Measurements from ENCODE around the gene SYNPR. TPM values are rescaled to one million over a fixed set of nuclear protein-coding genes. Genes with fewer than 3 reads are reported as not detected.

The SYNPR gene
- polyA plus RNA-seq, 3 donors: not detected

GRCh38 chr3:63430875-63431274 lies 152.8 kb downstream of the SYNPR start:
- Mint-ChIP-seq H3K4me1 (no peaks in the 10 kb centered on the region), H3K4me3 (no peak overlapping the region), H3K27ac (no peak overlapping the region), H3K36me3 (no peaks in the 10 kb centered on the region), H3K9me3 (no peaks in the 10 kb centered on the region), H3K27me3 (ENCODE audit: low read depth in 3 of 3) (peaks cover 1 to 2% (median 1%) of the 10 kb centered on the region in 3 donors)
- no peak overlapping the region for H3K27ac ChIP-seq (ENCODE audit: low read depth in 1 of 2, low read length in 2 of 2)
- intact Hi-C loops (cut with micrococcal nuclease): no loop called here
- no peak overlapping the region for H3K9ac ChIP-seq (ENCODE audit: insufficient read depth, low read length, poor library complexity, severe bottlenecking)
- no peaks in the 10 kb centered on the region for H3K4me1 ChIP-seq (ENCODE audit: control insufficient read depth in 1 of 2, insufficient read depth in 2 of 2, low read length in 2 of 2)
- no peaks in the 10 kb centered on the region for H3K27me3 ChIP-seq (ENCODE audit: control insufficient read depth in 2 of 2, insufficient read depth in 2 of 2, low read length in 2 of 2)
- no peaks in the 10 kb centered on the region for H3K9me3 ChIP-seq (replicated peaks in 1 of 2; ENCODE audit: control insufficient read depth in 1 of 2, insufficient read depth in 1 of 2, low read length in 2 of 2)
- H4K20me1 ChIP-seq (ENCODE audit: insufficient read depth, low read length): no peaks in the 10 kb centered on the region
- H3K4me3 ChIP-seq (replicated peaks in 1 of 3; ENCODE audit: low read depth in 2 of 3, low read length in 3 of 3): no peak overlapping the region
- no peaks in the 10 kb centered on the region for H3K36me3 ChIP-seq (replicated peaks in 1 of 2; ENCODE audit: control insufficient read depth in 1 of 2, insufficient read depth in 2 of 2, low read length in 2 of 2)
- DNase-seq: no peak
- H3K79me2 ChIP-seq (ENCODE audit: insufficient read depth, low read length): no peaks in the 10 kb centered on the region
- H2AFZ ChIP-seq (ENCODE audit: insufficient read depth, low read depth, low read length, poor library complexity, severe bottlenecking): no peak overlapping the region
- H3K4me2 ChIP-seq (replicated peaks; ENCODE audit: extremely low read depth, low read length, poor library complexity, severe bottlenecking): no peak overlapping the region
- TF ChIP-seq CTCF (IDR thresholded peaks at IDR 0.05): no peak

- H3K9me3 ChIP-seq (replicated peaks in 1 of 2; ENCODE audit: control insufficient read depth in 1 of 2, insufficient read depth in 1 of 2, low read length in 2 of 2): no peaks in the 10 kb centered on the region
- no peak overlapping the region for H2AFZ ChIP-seq (ENCODE audit: insufficient read depth, low read depth, low read length, poor library complexity, severe bottlenecking)
- no peak overlapping the region for H3K27ac ChIP-seq (ENCODE audit: low read depth in 1 of 2, low read length in 2 of 2)
- H3K4me3 ChIP-seq (replicated peaks in 1 of 3; ENCODE audit: low read depth in 2 of 3, low read length in 3 of 3): no peak overlapping the region
- 100% methylated on average over 1 of the region's 2 CpGs for WGBS (ENCODE audit: insufficient coverage)
- Mint-ChIP-seq H3K4me3 (no peak overlapping the region), H3K27me3 (ENCODE audit: low read depth in 3 of 3) (peaks cover 3 to 4% (median 3%) of the 10 kb centered on the region in 3 donors), H3K4me1 (no peaks in the 10 kb centered on the region), H3K9me3 (peaks cover 0 to 4% (median 0%) of the 10 kb centered on the region in 7 donors), H3K36me3 (no peaks in the 10 kb centered on the region), H3K27ac (no peak overlapping the region)
- H3K4me1 ChIP-seq (ENCODE audit: control insufficient read depth in 1 of 2, insufficient read depth in 2 of 2, low read length in 2 of 2): no peaks in the 10 kb centered on the region
- no peak overlapping the region for H3K9ac ChIP-seq (ENCODE audit: insufficient read depth, low read length, poor library complexity, severe bottlenecking)
- DNase-seq: no peak
- no peaks in the 10 kb centered on the region for H3K27me3 ChIP-seq (ENCODE audit: control insufficient read depth in 2 of 2, insufficient read depth in 2 of 2, low read length in 2 of 2)
- no peak for TF ChIP-seq CTCF (IDR thresholded peaks at IDR 0.05)
- no peaks in the 10 kb centered on the region for H3K36me3 ChIP-seq (replicated peaks in 1 of 2; ENCODE audit: control insufficient read depth in 1 of 2, insufficient read depth in 2 of 2, low read length in 2 of 2)
- H3K79me2 ChIP-seq (ENCODE audit: insufficient read depth, low read length): no peaks in the 10 kb centered on the region
- no peak overlapping the region for H3K4me2 ChIP-seq (replicated peaks; ENCODE audit: extremely low read depth, low read length, poor library complexity, severe bottlenecking)
- H4K20me1 ChIP-seq (ENCODE audit: insufficient read depth, low read length): no peaks in the 10 kb centered on the region
- intact Hi-C loops (cut with micrococcal nuclease): no loop called here
Observed at GRCh38 chr3:63437858-63438257, 159.8 kb downstream of the SYNPR start.
